Upper lobe of left lung (tissue), 4 donors: Measurements from ENCODE around the gene FMNL2.

ENCODE experiments used
- CTCF ChIP-seq, 6 experiments: fragments of 450-650 bp in 4 of 6; fragments of 200-600 bp in 2 of 6; sonication (generic) in 2 of 6; IDR thresholded peaks; one replicate each; pipeline ENCODE4 v1.5.1; 2016 to 2019; ENCODE audit warnings: antibody characterized with exemption in 6 of 6
- EP300 ChIP-seq, 4 donors: sonication (generic); formaldehyde crosslinking; IDR thresholded peaks; one replicate each; pipeline ENCODE4 v1.5.1; 2017; ENCODE audit warnings: antibody characterized with exemption in 4 of 4, control low read depth in 2 of 4
- POLR2A ChIP-seq, 4 donors: fragments of 450-650 bp; IDR thresholded peaks; one replicate each; pipeline ENCODE4 v1.5.1; 2016 to 2017; ENCODE audit warnings: antibody characterized with exemption in 4 of 4, mild to moderate bottlenecking in 2 of 4

GRCh38 chr2:152480821-152481399 is 145.9 kb downstream of the FMNL2 start:
- TF ChIP-seq CTCF (IDR thresholded peaks at IDR 0.05) (no peak), POLR2A (IDR thresholded peaks at IDR 0.05) (no peak), EP300 (IDR thresholded peaks at IDR 0.05) (no peak)
